ENCODE results near the gene MNT.

DNA sequence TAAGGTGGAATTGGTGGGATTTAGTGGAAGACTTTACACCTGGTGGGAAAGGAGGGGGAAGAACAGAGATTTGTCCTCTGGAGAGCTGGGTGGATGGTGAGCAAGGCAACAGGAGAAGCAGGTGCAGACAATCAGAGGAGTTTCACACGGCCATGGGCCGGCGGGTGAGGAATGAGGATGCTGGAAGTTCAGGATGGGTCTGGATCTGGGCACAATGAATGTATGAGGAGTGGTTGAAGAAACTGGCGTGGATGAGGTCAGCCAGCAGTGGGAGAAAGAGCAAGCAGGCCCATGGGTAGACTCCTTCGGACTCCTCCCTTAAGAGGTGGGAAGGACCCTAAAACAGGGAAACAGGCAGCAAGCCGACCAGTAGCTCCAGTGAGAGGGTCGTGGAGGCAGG is 10.1 kb upstream of the MNT start:
- TF ChIP-seq JUND (IDR thresholded peaks at IDR 0.05; ENCODE audit: low read length) (no peak), MAFK (IDR thresholded peaks at IDR 0.05; ENCODE audit: low read depth, low read length) (no peak), EP300 (IDR thresholded peaks at IDR 0.05; ENCODE audit: borderline replicate concordance in 1 of 2, low read depth in 2 of 2, low read length in 2 of 2) (no peak), CBX8 (IDR thresholded peaks at IDR 0.05; ENCODE audit: borderline replicate concordance, low read depth, low read length) (no peak), POLR2A (IDR thresholded peaks at IDR 0.05; ENCODE audit: control extremely low read depth in 1 of 2, low read depth in 2 of 2, low read length in 2 of 2) (no peak), NRF1 (IDR thresholded peaks at IDR 0.05; ENCODE audit: low read depth, low read length) (no peak), TAF1 (IDR thresholded peaks at IDR 0.05; ENCODE audit: low read depth, low read length) (no peak), CREB1 (IDR thresholded peaks at IDR 0.05) (no peak)
- TF ChIP-seq, protein P1, sequence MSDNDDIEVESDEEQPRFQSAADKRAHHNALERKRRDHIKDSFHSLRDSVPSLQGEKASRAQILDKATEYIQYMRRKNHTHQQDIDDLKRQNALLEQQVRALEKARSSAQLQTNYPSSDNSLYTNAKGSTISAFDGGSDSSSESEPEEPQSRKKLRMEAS (IDR thresholded peaks at IDR 0.05), result no peak
- TF ChIP-seq, protein P2, sequence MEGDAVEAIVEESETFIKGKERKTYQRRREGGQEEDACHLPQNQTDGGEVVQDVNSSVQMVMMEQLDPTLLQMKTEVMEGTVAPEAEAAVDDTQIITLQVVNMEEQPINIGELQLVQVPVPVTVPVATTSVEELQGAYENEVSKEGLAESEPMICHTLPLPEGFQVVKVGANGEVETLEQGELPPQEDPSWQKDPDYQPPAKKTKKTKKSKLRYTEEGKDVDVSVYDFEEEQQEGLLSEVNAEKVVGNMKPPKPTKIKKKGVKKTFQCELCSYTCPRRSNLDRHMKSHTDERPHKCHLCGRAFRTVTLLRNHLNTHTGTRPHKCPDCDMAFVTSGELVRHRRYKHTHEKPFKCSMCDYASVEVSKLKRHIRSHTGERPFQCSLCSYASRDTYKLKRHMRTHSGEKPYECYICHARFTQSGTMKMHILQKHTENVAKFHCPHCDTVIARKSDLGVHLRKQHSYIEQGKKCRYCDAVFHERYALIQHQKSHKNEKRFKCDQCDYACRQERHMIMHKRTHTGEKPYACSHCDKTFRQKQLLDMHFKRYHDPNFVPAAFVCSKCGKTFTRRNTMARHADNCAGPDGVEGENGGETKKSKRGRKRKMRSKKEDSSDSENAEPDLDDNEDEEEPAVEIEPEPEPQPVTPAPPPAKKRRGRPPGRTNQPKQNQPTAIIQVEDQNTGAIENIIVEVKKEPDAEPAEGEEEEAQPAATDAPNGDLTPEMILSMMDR (IDR thresholded peaks at IDR 0.05; ENCODE audit: control extremely low read depth in 1 of 3, insufficient read depth in 1 of 3, low read depth in 1 of 3, low read length in 3 of 3), result no peak
